H54 (cell line): ENCODE results near the gene ABCC11.

Source experiments
- DNase-seq: peaks from one replicate; pipeline ENCODE4 v3.0.0; 2011; ENCODE audit warnings: low spot score, mixed read lengths; ENCODE audit not compliant: insufficient read length
- FAIRE-seq: peaks from 3 replicates; lab custom pipeline; 2011; peaks lifted over from hg19 to GRCh38; lab: Jason Lieb, UNC
- POLR2A ChIP-seq: IDR thresholded peaks from 2 replicates; pipeline ENCODE4 v1.6.1; 2011; ENCODE audit warnings: low read depth, mild to moderate bottlenecking, low read length

ABCC11 gene

DNA sequence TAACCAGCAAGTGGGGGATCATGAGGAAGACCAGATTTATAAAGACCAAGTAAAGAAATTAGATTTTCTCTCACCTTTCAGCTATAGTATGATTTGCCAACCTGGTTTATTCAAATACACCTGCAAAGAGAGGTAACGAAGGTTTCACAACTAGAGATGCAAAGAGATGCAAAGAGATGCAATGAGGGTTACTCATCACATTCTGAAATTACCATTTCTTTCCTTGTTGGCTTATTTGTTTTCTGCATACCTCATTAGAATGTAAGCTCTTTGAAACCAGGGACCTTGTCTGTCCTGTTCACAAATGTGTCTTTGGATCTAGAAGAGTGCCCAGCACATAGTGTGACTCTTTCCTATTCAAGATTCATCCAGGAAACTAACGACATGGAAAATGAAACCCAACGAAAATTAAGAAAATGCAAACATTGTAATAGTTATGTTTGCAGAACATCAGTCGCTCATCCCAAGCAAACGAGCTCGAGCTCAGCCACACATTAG is 12.2 kb downstream of the ABCC11 start:
- no peak for TF ChIP-seq POLR2A
- no peak for FAIRE-seq
- no peak for DNase-seq

DNA sequence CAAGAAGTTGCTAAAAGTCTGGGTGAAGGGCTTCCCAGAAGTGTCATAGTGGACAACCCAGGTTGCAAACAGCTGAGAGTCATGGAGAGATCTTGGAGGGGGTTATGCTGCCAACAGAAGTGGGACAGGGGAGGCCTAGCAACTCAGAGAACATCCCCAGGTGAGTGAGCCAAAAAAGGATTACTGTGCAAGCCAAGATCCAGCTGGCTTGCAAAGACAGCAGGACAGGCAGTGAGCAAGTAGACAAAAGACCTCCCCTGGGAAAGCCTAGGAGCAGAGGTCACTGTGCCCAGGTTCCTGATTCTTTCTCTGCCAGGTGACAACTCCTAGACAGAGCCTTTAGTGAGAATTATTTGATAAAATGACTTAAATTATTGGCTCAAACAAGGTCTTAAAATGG is 12.7 kb downstream of the ABCC11 start:
- DNase-seq (no peak), FAIRE-seq (no peak)
- TF ChIP-seq POLR2A, result no peak

DNA sequence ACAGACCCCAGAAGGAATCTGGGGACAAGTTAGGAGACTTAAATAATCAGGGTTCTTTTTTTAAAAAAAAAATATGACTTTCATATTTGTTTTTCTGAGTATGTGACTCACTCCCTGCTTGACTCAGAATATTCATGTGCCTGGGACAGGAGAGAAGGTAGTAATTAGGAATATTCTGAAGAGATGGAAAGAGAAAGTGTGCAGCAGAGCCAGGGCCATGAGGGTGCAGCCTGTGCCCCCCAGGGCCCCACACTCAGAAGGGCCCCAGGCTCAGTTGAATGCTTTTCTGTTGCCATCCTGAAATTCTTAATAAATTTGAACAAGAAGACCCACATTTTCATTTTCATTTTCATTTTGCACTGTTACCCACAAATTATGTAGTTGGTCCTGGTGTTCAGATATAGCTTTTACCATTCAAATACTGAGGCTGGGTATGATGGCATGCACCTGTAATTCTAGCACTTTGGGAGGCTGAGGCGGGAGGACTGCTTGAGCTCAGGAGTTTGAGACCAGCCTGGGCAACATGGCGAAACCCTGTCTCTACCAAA is 14.8 kb downstream of the ABCC11 start:
- no peak for TF ChIP-seq POLR2A
- no peak for DNase-seq
- no peak for FAIRE-seq

DNA sequence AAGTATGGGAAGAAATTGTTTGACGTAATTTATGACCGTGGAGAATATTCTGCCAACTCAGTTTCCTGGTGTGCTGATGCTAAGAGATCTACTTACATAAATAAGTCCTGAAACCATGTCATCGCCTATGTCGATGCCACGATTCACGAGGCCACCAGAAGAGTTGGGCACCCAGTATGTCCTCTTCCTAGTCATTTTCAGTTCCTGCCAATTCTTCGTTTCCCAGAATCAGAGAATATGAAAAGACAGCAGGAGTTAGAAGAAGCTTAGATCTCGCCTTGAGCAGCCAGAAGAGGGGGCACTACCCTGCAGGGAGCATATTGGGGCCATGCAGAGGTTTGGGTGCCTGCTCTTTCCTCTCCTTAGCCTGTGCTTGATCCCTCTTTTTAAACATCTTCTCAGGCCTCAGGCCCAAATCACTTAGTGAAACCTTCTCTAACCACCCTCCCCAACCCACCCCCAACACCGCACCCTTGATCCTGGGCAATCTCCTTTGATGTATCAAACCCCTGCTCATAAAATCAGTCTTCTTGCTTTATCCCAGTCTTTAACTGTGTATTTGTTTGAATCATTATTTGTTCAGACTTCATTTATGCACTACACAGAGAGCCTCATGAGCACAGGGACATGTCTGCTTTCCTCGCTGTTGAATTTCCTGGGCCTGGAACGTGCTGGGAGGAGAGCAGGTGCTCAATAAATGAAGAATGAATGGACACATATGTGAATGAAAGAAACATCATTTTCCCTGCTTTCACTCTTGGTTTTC is 15.4 kb downstream of the ABCC11 start:
- FAIRE-seq (peak; percentile 36), DNase-seq (peak; percentile 24)
- no peak for TF ChIP-seq POLR2A

DNA sequence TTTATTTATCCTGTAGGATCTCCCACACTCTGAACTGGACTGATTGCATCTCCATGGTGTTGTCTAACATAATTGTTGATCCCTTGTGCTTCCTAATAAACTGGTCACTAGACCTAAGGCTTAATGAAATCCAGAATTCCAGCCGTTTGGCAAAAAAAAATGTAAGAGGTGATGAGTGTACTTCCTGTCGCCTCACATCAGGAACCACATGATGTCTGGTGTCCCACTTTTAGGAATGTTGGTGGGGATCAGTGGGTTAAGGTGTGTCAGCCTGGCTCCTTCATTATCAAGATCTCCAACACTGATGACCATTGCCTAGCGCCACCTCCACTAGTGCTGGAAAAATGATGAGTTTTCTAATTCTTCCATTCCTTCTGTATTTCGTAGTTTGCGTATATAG is 21.9 kb downstream of the ABCC11 start:
- no peak for DNase-seq
- no peak for TF ChIP-seq POLR2A
- FAIRE-seq, result no peak

GRCh38 chr16:48223490-48223889 is 23.8 kb downstream of the ABCC11 start:
- FAIRE-seq (no peak), DNase-seq (no peak)
- no peak for TF ChIP-seq POLR2A

GRCh38 chr16:48220891-48221290 is 26.4 kb downstream of the ABCC11 start:
- no peak for TF ChIP-seq POLR2A
- DNase-seq (no peak), FAIRE-seq (no peak)

DNA sequence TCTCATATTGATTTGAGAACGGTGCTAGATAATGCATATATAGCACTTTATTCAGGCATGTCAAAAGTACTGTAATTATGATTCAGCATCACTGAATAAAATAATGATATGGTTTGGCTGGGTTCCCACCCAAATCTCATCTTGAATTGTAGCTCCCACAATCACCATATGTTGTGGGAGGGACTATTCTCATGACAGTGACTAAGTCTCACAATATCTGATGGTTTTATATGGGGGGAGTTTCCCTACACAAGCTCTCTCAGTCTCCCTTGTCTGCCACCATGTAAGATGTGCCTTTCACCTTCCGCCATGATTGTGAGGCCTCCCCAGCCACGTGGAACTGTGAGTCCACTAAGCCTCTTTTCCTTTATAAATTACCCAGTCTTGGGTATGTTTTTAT is 28.9 kb downstream of the ABCC11 start:
- FAIRE-seq (no peak), DNase-seq (no peak)

DNA sequence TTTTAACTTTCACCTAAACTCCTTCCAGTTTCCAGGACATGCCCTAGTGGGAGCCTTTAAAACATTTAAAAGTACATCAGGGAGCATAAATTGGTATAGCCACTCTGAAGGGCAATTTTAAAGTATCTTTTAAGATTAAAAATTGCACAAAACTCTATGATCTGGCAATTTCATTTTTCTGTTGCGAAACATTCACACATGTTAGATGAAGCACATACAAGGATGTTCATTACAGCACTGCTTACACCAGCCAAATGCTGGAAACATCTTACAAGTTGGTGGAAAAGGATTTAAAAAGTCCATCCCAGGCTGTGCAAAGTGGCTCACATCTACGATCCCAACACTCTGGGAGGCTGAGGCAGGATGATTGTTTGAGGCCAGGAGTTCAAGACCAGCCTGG is 29.6 kb downstream of the ABCC11 start:
- no peak for DNase-seq
- TF ChIP-seq POLR2A, result no peak
- no peak for FAIRE-seq

More for the DNA sequence above, 28.9 kb downstream of the ABCC11 start:
- no peak for TF ChIP-seq POLR2A

DNA sequence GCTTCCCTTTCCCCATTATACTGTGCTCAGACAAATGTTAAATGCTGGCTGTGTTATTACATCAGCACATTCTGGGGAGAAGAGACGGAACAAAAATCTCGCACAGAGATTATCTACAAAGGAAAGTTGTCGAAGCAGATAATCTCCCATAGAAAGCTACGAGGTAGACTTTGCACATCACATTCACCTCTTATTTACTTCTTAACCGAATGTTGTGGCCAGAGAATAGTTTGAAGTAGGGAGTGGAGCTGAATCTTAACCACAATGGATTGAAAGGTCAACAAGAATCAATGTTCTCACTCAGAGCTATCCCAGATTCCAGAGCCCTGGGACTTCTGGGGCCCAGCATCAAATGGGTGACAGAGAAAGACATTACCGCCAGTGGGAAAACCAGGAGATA is 31.6 kb downstream of the ABCC11 start:
- FAIRE-seq (no peak), DNase-seq (no peak)

DNA sequence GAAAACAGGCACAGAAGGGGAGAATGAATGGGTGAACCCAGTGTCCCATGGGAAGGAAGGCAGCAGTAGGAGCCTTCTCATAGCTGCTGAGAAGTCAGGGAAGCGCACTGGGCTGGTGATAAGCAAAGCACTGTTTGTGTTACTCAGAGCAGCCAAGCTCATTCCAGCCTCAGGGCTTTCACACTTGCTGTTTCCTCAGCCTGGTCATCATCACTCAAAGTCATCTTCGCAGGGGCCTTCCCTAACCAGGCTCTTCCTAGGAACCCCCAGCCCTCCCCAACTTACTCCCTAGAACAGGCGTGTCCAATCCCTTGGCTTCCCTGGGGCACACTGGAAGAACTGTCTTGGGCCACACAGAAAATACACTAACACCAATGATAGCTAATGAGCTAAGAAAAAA is 35.3 kb downstream of the ABCC11 start:
- DNase-seq (no peak), FAIRE-seq (no peak)
- no peak for TF ChIP-seq POLR2A

More for the DNA sequence above, 31.6 kb downstream of the ABCC11 start:
- no peak for TF ChIP-seq POLR2A

DNA sequence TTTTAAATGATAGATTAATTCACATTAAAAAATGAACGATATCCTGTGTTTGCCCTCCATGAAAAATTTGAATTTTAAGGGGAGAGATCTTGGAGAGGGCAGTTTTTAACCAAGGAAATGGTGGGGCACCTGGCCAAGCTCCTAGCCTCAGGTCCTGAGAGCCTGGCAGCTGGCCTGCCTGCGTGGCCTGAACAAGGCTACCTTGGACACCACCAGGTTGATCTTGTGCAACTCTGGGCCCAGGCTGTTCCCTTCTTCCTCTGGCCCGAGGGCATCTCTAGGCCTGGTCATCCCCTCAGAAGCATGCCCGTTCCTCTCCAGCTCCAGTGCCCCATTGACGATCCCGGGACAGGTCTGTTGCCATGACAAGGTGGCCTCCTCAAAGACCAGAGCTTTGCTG is 36.6 kb downstream of the ABCC11 start:
- TF ChIP-seq POLR2A, result no peak
- DNase-seq (no peak), FAIRE-seq (no peak)

DNA sequence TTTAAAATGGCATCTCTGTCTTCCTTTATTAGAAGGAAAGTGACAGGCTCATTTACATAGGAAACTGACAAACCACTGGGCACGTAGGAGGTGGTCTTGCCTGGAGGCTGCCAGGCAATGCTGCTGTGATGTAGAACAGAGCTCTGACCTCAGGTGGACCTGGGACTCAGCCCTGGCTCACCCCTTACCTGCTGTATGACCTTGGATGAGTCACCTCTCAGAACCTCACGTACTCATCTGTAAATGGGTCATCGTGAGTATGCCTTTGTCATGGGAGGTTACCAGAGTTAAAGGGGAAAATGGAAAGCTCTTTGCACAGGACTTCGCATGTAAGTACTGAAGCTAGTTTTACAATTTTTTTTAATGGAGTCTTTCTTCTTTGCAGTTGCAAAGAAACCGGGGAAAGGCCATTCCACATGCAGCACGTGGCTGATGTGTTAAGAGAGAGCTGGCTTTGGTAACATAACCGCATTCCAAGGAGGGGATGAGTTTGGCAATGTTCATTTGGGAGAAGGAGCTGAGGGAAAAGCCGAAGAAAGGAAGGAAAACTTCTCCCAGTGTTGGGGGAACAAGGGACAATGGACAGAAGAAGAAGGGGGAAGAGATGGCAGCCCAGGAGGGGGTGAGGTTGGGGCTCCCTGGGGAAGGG is 40.6 kb downstream of the ABCC11 start:
- no peak for DNase-seq
- no peak for FAIRE-seq
- no peak for TF ChIP-seq POLR2A

- DNase-seq (no peak), FAIRE-seq (no peak)
- no peak for TF ChIP-seq POLR2A
Measured at GRCh38 chr16:48204825-48205151, 42.6 kb downstream of the ABCC11 start.

GRCh38 chr16:48203974-48204824 is 43.1 kb downstream of the ABCC11 start:
- no peak for FAIRE-seq
- no peak for DNase-seq
- no peak for TF ChIP-seq POLR2A
